ENCODE measurements around the gene CPED1.
"Not testable (repeated sequence)": the region's sequence is repeated elsewhere in the genome, so short reads cannot be mapped to it uniquely, and the experiment has no call there.

CPED1 gene

GRCh38 chr7:121285066-121285667 lies 296.7 kb downstream of the CPED1 start:
- DNase-seq (ENCODE audit: low read depth in 2 of 2): no peak

- DNase-seq (ENCODE audit: low read depth in 2 of 2): no peak
Measured at GRCh38 chr7:121286186-121286585, 297.7 kb downstream of the CPED1 start.

GRCh38 chr7:121286742-121287734 lies 298.5 kb downstream of the CPED1 start:
- no peak for DNase-seq (ENCODE audit: low read depth in 2 of 2)

GRCh38 chr7:121288894-121289293 lies 300.4 kb downstream of the CPED1 start:
- DNase-seq (ENCODE audit: low read depth in 2 of 2): no peak

- not testable (repeated sequence) for DNase-seq (ENCODE audit: low read depth in 2 of 2)
Measured at GRCh38 chr7:121289930-121290329, 301.4 kb downstream of the CPED1 start.

GRCh38 chr7:121294448-121294992 lies 306.0 kb downstream of the CPED1 start:
- DNase-seq (ENCODE audit: low read depth in 2 of 2): no peak

GRCh38 chr7:121297843-121298242 lies 309.3 kb downstream of the CPED1 start:
- no peak for DNase-seq (ENCODE audit: low read depth in 2 of 2)

GRCh38 chr7:121298831-121299239 lies 310.3 kb downstream of the CPED1 start:
- DNase-seq (ENCODE audit: low read depth in 2 of 2): no peak

GRCh38 chr7:121300685-121301420 lies 312.3 kb downstream of the CPED1 start:
- no peak for DNase-seq (ENCODE audit: low read depth in 2 of 2)

- DNase-seq (ENCODE audit: low read depth in 2 of 2): no peak
Measured at GRCh38 chr7:121301446-121302213, 313.1 kb downstream of the CPED1 start.

- no peak for DNase-seq (ENCODE audit: low read depth in 2 of 2)
Measured at GRCh38 chr7:121302214-121302745, 313.8 kb downstream of the CPED1 start.

- no peak for DNase-seq (ENCODE audit: low read depth in 2 of 2)
Measured at GRCh38 chr7:121303422-121304101, 315.1 kb downstream of the CPED1 start.

- DNase-seq (ENCODE audit: low read depth in 2 of 2): no peak
Measured at GRCh38 chr7:121304102-121304658, 315.7 kb downstream of the CPED1 start.

- no peak for DNase-seq (ENCODE audit: low read depth in 2 of 2)
Measured at GRCh38 chr7:121305109-121305508, 316.6 kb downstream of the CPED1 start.

- DNase-seq (ENCODE audit: low read depth in 2 of 2): no peak
Measured at GRCh38 chr7:121306565-121306964, 318.1 kb downstream of the CPED1 start.

GRCh38 chr7:121307021-121307574 lies 318.6 kb downstream of the CPED1 start:
- no peak for DNase-seq (ENCODE audit: low read depth in 2 of 2)

- no peak for DNase-seq (ENCODE audit: low read depth in 2 of 2)
Measured at GRCh38 chr7:121313220-121313792, 324.8 kb downstream of the CPED1 start.

- DNase-seq (ENCODE audit: low read depth in 2 of 2): no peak
Measured at GRCh38 chr7:121313793-121314676, 325.5 kb downstream of the CPED1 start.
